Esophagus muscularis mucosa (tissue), 4 donors: ENCODE data around the gene ARHGEF12.

Source experiments
- CTCF ChIP-seq, 3 experiments: fragments of 200-600 bp in 2 of 3; fragments of 450-650 bp in 1 of 3; sonication (generic) in 2 of 3; IDR thresholded peaks; one replicate each; pipeline ENCODE4 v1.5.1; 2017 to 2019; ENCODE audit warnings: antibody characterized with exemption in 3 of 3, mild to moderate bottlenecking in 2 of 3, moderate library complexity in 1 of 3
- EP300 ChIP-seq: sonication (generic); formaldehyde crosslinking; IDR thresholded peaks from one replicate; pipeline ENCODE4 v1.6.1; 2017; ENCODE audit warnings: antibody characterized with exemption
- POLR2A ChIP-seq: fragments of 450-650 bp; IDR thresholded peaks from one replicate; pipeline ENCODE4 v1.6.1; 2017; ENCODE audit warnings: antibody characterized with exemption, moderate library complexity, mild to moderate bottlenecking, low read depth
- POLR2AphosphoS5 ChIP-seq, 2 donors: sonication (generic); formaldehyde crosslinking; IDR thresholded peaks; one replicate each; pipeline ENCODE4 v1.6.1; 2017; ENCODE audit warnings: antibody characterized with exemption in 2 of 2

- TF ChIP-seq CTCF (IDR thresholded peaks at IDR 0.05), result no peak
- TF ChIP-seq EP300, result no peak
- TF ChIP-seq POLR2A, result no peak
- TF ChIP-seq POLR2AphosphoS5 (IDR thresholded peaks at IDR 0.05), result no peak
Observed at GRCh38 chr11:120307476-120307875, 28.7 kb upstream of the ARHGEF12 start.
